Left forelimb (tissue), 1 donor: ENCODE measurements around the gene EIPR1.

Experiments
- DNase-seq: peaks from one replicate; pipeline ENCODE4 v3.0.0-alpha.2; 2018; ENCODE audit warnings: low spot score

Gene EIPR1

DNA sequence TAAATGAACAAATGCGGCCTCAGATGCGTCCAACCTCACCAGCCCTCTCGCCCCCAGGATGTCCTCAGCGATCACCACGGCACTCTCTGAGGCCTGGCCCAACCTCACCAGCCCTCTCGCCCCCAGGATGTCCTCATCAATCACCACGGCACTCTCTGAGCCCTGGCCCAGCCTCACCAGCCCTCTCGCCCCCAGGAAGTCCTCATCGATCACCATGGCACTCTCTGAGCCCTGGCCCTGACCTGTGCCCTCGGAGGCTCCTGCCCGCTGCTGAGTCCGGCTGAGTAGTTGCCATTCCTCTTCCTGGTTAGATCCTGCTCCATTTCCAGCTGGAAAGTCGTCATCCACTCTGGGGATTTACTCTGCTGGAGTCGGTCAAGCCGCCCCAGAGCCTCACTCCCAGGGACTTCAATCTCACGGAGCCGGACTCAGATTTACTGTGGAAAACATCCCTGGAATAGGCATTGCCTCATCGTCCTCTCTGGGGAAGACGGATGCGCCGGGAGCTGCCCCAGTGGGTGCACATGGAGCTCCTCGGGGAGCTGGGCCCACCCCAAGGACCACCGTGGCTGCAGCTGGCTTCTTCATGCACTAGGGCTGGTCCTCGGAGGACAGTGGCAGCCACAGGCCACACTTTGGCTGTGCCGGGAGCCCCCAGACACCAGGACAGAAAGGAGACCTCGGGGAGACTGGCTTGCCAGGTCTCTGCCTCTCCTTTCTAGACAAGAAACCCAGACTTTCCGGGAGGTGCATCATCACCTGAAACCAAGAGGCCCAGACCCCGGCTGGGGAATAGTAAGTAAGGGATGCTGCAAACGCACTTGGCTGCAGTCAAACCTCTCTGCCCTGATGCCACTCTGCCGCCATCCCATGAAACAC, 230.6 kb downstream of the EIPR1 start:
- no peak for DNase-seq

DNA sequence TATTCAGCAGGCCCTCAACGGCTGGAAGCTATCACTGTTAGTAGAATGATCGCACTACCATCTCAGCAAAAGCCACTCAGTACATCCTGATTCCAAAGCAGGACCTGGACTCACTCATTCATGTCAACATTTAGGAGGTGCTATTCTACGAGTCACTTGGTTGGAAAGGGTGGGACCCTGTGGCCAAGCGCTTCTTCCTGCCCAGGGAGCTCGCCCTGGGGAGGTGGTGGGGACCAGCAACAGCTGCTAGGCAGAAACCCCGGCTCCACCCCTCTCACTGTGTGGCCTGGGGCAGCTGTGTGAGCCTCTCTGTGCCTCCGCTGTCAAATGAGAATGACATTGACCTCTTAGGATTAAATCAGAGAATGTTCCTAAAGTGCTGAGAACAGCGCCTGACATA, 231.4 kb downstream of the EIPR1 start:
- DNase-seq: no peak

DNA sequence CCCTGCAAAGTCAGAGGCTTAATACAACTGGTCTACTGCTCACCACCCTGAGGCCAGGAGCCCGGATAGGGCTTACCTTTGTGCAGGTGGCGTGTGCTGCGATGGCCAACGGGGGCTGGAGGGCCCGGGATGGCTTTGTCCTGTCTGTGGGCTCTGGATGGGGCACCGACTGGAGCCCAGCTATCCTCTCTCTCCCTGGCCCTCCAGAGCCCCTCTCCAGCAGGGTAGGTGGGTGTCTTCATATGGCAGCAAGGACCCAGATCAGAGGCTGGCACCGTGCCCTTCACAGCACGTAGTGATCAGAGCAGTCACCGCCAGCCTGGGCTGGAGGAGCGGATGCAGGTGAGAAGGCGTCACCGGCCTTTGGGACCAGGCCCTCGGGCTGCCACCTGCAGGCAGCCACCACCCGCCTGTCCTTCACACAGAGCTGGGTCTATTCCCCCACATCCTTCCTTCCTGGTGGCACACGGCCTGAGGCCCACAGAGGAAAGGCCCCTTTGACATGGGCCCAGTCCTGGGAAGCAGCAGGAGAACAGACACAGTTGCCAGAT, 232.1 kb downstream of the EIPR1 start:
- no peak for DNase-seq

DNA sequence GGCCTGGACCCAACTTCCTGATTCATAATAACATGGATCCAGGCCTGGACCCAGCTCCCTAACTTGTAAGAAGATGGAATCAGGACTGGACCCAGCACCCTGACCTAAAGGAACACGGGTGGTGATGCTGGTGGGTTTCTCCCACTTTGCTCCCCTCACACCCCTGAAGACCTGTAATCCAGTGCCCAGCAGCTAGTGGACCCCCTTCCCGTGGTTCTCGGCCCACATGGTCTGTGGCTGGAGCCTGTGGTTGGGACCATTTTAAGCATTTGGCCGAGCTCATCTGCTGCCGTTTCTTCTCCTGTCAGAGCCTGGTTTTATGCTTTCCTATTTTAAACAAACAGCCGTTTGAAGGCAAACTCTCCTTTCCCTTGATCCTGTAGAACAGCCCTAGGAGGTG, 232.8 kb downstream of the EIPR1 start:
- DNase-seq: no peak

DNA sequence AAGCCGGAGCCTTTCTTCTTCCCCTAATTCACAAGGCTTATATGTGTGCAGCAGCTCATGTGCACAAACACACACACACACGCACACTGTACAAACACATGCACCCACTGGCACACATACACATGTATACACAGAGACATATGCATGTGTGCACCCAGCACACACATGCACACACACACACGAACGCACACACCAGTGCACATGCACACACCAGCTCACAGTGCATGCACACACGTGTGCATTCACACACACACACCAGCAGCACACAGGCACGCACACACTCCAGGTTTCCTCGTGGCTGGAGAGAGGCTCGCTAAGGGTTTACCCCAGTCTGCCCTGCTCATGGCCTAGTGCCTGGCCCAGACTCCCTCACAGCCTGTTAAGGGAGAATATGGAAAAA, 234.0 kb downstream of the EIPR1 start:
- DNase-seq: no peak

DNA sequence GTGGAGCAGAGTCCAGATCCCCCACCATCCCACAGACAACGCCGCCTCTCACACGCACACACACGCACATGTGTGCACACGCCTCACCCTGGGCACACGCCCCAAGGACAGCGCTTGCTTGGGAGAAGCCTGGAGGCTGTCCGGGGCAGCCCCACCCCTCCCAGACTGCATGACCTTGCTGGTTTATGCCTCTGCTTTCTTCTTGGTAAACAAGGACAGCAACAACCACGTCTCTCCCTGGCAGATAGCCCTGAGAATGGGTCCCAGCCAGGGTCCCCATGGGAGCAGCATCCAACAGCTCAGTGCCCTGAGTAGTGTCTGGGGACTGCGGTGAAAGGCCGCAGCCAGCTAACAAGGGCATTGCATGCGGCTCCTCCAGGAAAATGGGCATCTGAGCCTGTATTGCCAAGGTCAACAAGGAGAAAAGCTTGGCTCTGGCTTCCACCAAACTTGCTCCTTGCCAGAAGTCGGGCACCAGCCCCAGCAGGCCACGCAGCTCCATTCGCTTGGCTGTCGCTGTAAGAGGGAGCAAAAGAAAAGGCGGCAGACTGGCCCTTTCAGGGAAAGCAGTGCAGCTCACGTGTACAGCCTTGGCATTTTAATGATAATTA, 234.6 kb downstream of the EIPR1 start:
- no peak for DNase-seq

DNA sequence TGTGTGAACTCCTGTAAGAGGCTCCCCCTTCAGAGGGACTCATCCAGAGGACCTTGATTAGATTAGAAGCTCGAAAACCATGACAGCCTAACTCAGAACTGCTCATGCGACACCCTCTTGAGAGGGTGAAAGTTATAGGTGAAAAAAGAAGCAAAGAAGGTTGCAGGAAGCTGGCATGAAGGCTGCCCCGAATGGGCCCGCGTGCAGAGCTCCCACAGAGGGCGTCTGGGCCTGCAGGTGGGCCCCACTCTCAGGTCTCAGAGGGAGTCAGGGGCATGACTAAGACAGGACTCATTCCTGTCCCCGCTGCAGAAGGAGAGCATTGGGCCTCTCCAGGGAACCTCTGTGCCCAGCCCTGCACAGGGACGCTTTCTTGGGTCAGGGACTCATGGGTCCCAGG, 235.4 kb downstream of the EIPR1 start:
- DNase-seq: no peak

DNA sequence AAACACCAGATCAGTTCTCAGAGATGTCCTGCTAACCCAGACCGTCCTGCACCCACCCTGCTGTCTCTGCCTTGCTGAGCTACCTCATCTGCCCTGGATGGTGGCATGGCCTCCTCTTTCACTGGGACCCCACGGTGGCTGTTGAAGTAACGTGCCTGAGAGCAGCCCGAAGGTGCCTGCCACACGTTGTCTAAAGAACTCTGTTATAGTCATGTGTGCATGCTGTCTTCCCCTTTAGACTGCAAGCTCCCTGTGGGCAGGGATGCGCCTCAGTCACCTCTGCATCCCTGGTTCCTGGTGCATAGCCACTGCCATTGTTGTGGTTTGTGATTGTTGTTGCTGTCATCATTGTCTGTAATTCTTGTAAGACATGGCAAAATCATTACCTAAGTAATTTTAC, 235.9 kb downstream of the EIPR1 start:
- DNase-seq: no peak

DNA sequence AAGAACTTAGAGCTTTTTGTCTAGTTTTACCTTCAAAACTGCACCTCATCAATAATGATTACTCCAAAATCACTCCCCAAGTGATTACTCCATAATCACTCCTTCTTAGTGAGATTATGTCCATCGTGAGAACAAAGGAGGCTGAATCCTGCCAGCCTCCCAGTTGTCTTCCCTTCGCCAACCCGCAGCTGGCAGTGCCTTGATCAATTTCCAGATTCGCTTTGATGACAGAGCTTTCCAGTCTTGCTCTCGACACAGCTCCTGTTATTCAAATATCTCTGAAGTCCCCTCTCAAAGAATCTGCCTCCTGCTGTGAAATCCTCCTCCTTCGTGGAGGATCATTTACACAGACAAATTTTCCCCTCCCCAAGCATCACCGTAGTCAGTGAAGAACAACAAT, 237.7 kb downstream of the EIPR1 start:
- DNase-seq: no peak
